ENCODE data around the gene SLC25A48.

The SLC25A48 gene

GRCh38 chr5:135867599-135867998 lies 33.1 kb downstream of the SLC25A48 start:
- no peak for DNase-seq
- intact Hi-C loops (cut with DNase I; ENCODE audit: low total_unique reads) = no loop called here
- H3K4me1 ChIP-seq = no peaks in the 10 kb centered on the region

GRCh38 chr5:135868681-135869080 lies 34.2 kb downstream of the SLC25A48 start:
- Histone ChIP-seq H3K27me3 (no peaks in the 10 kb centered on the region), H3K9me3 (no peaks in the 10 kb centered on the region), H3K27ac (no peak overlapping the region), H3K4me1 (no peaks in the 10 kb centered on the region), H3K36me3 (no peaks in the 10 kb centered on the region), H3K4me3 (no peak overlapping the region)
- no peak for DNase-seq
- intact Hi-C loops (cut with DNase I; ENCODE audit: low total_unique reads) = no loop called here
- TF ChIP-seq, protein P1, sequence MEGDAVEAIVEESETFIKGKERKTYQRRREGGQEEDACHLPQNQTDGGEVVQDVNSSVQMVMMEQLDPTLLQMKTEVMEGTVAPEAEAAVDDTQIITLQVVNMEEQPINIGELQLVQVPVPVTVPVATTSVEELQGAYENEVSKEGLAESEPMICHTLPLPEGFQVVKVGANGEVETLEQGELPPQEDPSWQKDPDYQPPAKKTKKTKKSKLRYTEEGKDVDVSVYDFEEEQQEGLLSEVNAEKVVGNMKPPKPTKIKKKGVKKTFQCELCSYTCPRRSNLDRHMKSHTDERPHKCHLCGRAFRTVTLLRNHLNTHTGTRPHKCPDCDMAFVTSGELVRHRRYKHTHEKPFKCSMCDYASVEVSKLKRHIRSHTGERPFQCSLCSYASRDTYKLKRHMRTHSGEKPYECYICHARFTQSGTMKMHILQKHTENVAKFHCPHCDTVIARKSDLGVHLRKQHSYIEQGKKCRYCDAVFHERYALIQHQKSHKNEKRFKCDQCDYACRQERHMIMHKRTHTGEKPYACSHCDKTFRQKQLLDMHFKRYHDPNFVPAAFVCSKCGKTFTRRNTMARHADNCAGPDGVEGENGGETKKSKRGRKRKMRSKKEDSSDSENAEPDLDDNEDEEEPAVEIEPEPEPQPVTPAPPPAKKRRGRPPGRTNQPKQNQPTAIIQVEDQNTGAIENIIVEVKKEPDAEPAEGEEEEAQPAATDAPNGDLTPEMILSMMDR (IDR thresholded peaks at IDR 0.05) = no peak

More at GRCh38 chr5:135867599-135867998, 33.1 kb downstream of the SLC25A48 start:
- Histone ChIP-seq H3K27ac (no peak overlapping the region), H3K27me3 (no peaks in the 10 kb centered on the region), H3K9me3 (no peaks in the 10 kb centered on the region), H3K36me3 (no peaks in the 10 kb centered on the region), H3K4me3 (no peak overlapping the region)
- TF ChIP-seq, protein P1 (IDR thresholded peaks at IDR 0.05) = no peak

DNA sequence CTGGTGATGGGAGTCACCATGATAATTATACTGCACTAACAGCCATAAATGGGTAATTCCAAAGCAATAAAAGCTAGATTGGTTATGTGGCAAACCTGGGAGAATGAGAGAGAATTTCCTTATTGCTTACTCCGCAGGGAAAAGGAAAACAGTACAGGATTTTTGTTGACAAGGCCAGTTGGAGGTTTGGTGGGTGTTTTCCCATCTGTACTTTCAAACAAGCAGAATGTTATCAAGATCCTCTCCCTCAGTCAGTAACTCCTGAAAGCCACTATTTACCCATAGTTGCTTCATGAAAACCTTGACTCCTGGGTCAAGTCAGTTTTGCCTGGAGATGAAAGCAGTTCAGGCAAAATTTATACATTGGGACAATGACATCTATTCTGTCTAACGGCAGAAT lies 34.8 kb downstream of the SLC25A48 start:
- no peak overlapping the region for H3K4me3 ChIP-seq

GRCh38 chr5:135869935-135870334 lies 35.5 kb downstream of the SLC25A48 start:
- Histone ChIP-seq H3K4me1 (no peaks in the 10 kb centered on the region), H3K27ac (no peak overlapping the region), H3K4me3 (no peak overlapping the region), H3K9me3 (no peaks in the 10 kb centered on the region), H3K27me3 (no peaks in the 10 kb centered on the region), H3K36me3 (no peaks in the 10 kb centered on the region)
- TF ChIP-seq, protein P1 (IDR thresholded peaks at IDR 0.05) = no peak
- intact Hi-C loops (cut with DNase I; ENCODE audit: low total_unique reads) = no loop called here
- no peak for DNase-seq

More for the DNA sequence above, 34.8 kb downstream of the SLC25A48 start:
- H3K27me3 ChIP-seq = no peaks in the 10 kb centered on the region
- TF ChIP-seq, protein P1 (IDR thresholded peaks at IDR 0.05) = no peak
- H3K4me1 ChIP-seq = no peaks in the 10 kb centered on the region
- H3K9me3 ChIP-seq = no peaks in the 10 kb centered on the region
- no peak for DNase-seq
- no peaks in the 10 kb centered on the region for H3K36me3 ChIP-seq
- H3K27ac ChIP-seq = no peak overlapping the region
- intact Hi-C loops (cut with DNase I; ENCODE audit: low total_unique reads) = no loop called here

- H3K27me3 ChIP-seq = no peaks in the 10 kb centered on the region
- TF ChIP-seq, protein P1 (IDR thresholded peaks at IDR 0.05) = no peak
- H3K4me3 ChIP-seq = no peak overlapping the region
- no peaks in the 10 kb centered on the region for H3K9me3 ChIP-seq
- H3K36me3 ChIP-seq = no peaks in the 10 kb centered on the region
- DNase-seq = no peak
- intact Hi-C loops (cut with DNase I; ENCODE audit: low total_unique reads) = no loop called here
- no peak overlapping the region for H3K27ac ChIP-seq
- no peaks in the 10 kb centered on the region for H3K4me1 ChIP-seq
Measured at GRCh38 chr5:135871268-135871915, 36.9 kb downstream of the SLC25A48 start.

- no peak for DNase-seq
- Histone ChIP-seq H3K36me3 (no peaks in the 10 kb centered on the region), H3K4me1 (no peaks in the 10 kb centered on the region), H3K27me3 (no peaks in the 10 kb centered on the region), H3K4me3 (no peak overlapping the region), H3K27ac (no peak overlapping the region), H3K9me3 (no peaks in the 10 kb centered on the region)
- intact Hi-C loops (cut with DNase I; ENCODE audit: low total_unique reads) = no loop called here
- TF ChIP-seq, protein P1 (IDR thresholded peaks at IDR 0.05) = no peak
Measured at GRCh38 chr5:135873831-135874230, 39.4 kb downstream of the SLC25A48 start.
